CD4-positive, alpha-beta memory T cell (primary cell): Measurements from ENCODE around the gene ADCY6. TPM values are rescaled to one million over a fixed set of nuclear protein-coding genes. Genes with fewer than 3 reads are reported as not detected.
A peak's percentile ranks its signal among the peaks of the same experiment; 100 is the strongest.

Experiments
- CTCF ChIA-PET: fragments of 350-600 bp; sonication (Branson Sonifier 250); formaldehyde crosslinking; loops from one replicate; lab custom pipeline; 2021; ENCODE audit warnings: inconsistent platforms; ENCODE audit not compliant: partially characterized antibody; lab: Charles Lee
- POLR2A ChIA-PET: fragments of 350-600 bp; sonication (Branson Sonifier 250); formaldehyde crosslinking; loops from one replicate; lab custom pipeline; 2021; ENCODE audit not compliant: partially characterized antibody; lab: Charles Lee
- DNase-seq, 5 donors: peaks; one replicate each; pipeline versions ENCODE4 v3.0.0 to v3.0.0-alpha.2; 2020 to 2022; ENCODE audit warnings: mixed read lengths in 1 of 5
- H3K27ac ChIP-seq: one replicate; pipeline ENCODE4 v1.7.0; 2013; ENCODE audit warnings: low read depth, low read length
- H3K27me3 ChIP-seq: 2 replicates; pipeline ENCODE4 v1.7.0; 2013; ENCODE audit warnings: mild to moderate bottlenecking, low read length, moderate library complexity; ENCODE audit not compliant: insufficient read depth
- H3K36me3 ChIP-seq: 2 replicates; pipeline ENCODE4 v1.7.0; 2013; ENCODE audit warnings: mild to moderate bottlenecking, low read length, moderate library complexity; ENCODE audit not compliant: insufficient read depth
- H3K4me1 ChIP-seq: 2 replicates; pipeline ENCODE4 v1.7.0; 2013; ENCODE audit warnings: mild to moderate bottlenecking, low read length, moderate library complexity; ENCODE audit not compliant: insufficient read depth
- H3K4me3 ChIP-seq, 2 donors: one replicate each; pipeline ENCODE4 v1.7.0; 2013; ENCODE audit warnings: low read length in 2 of 2, mild to moderate bottlenecking in 1 of 2
- H3K9me3 ChIP-seq, 2 donors: one replicate each; pipeline ENCODE4 v1.7.0; 2013; ENCODE audit warnings: low read length in 2 of 2, control low read depth in 1 of 2; ENCODE audit not compliant: control insufficient read depth in 1 of 2
- H3K27ac Mint-ChIP-seq, 7 donors: one replicate each; pipeline ENCODE4 v1.8.0; 2020 to 2021; ENCODE audit warnings: mixed read lengths in 7 of 7, mild to moderate bottlenecking in 6 of 7, inconsistent platforms in 3 of 7, moderate library complexity in 3 of 7
- H3K27me3 Mint-ChIP-seq, 2 donors: one replicate each; pipeline ENCODE4 v1.8.0; 2020 to 2021; ENCODE audit warnings: mixed read lengths in 2 of 2
- H3K36me3 Mint-ChIP-seq, 2 donors: one replicate each; pipeline ENCODE4 v1.8.0; 2020 to 2021; ENCODE audit warnings: mixed read lengths in 2 of 2, inconsistent platforms in 1 of 2, mild to moderate bottlenecking in 1 of 2
- H3K4me1 Mint-ChIP-seq, 4 donors: one replicate each; pipeline ENCODE4 v1.8.0; 2020 to 2021; ENCODE audit warnings: mixed read lengths in 4 of 4, mild to moderate bottlenecking in 1 of 4
- H3K4me3 Mint-ChIP-seq, 8 donors: one replicate each; pipeline ENCODE4 v1.8.0; 2020 to 2021; ENCODE audit warnings: mixed read lengths in 8 of 8, mild to moderate bottlenecking in 7 of 8, moderate library complexity in 6 of 8, inconsistent platforms in 3 of 8
- H3K9me3 Mint-ChIP-seq, 8 donors: one replicate each; pipeline ENCODE4 v1.8.0; 2020 to 2021; ENCODE audit warnings: mixed read lengths in 8 of 8, mild to moderate bottlenecking in 5 of 8, inconsistent platforms in 3 of 8, moderate library complexity in 1 of 8
- intact Hi-C: fragments of 100-400 bp; cut with micrococcal nuclease; formaldehyde crosslinking; loops from one replicate; pipeline ENCODE4 v1.15.1; 2023
- polyA plus RNA-seq, 2 donors: library from polyadenylated mRNA; unstranded; fragments of 300-500 nt; fragmentation: Illumina TruSeq; gene quantifications; one replicate each; pipeline ENCODE4 v1.2.3, GENCODE V29; 2021
- total RNA-seq, 2 experiments: library from RNA; stranded (reverse); gene quantifications; one replicate each; pipeline ENCODE4 v1.2.3, GENCODE V29; 2021

The ADCY6 gene
- total and polyA plus RNA-seq, 4 experiments from 2014 or later = not detected

DNA sequence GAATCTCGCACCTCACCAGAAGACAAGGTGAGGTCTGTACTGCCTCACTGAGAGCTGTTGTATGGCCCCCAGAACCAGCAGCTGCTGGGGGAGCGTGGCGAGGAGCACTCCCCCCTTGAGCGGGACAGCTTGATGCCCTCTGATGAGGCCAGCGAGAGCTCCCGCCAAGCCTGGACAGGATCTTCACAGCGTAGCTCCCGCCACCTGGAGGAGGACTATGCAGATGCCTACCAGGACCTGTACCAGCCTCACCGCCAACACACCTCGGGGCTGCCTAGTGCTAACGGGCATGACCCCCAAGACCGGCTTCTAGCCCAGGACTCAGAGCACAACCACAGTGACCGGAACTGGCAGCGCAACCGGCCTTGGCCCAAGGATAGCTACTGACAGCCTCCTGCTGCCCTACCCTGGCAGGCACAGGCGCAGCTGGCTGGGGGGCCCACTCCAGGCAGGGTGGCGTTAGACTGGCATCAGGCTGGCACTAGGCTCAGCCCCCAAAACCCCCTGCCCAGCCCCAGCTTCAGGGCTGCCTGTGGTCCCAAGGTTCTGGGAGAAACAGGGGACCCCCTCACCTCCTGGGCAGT, 38.7 kb upstream of the ADCY6 start:
- CTCF ChIA-PET = interaction anchor here (3.7 to 6.7 kb wide), 2 partner anchors 9 to 13 kb away, joined by 19 to 40 read pairs; partner anchors contain the start of gene CACNB3
- H3K4me3 ChIP-seq = no peak overlapping the region
- H3K27ac ChIP-seq = no peak overlapping the region
- Mint-ChIP-seq H3K9me3 (no peaks in the 10 kb centered on the region), H3K4me1 (peaks cover 6 to 21% (median 12%) of the 10 kb centered on the region in 4 donors), H3K36me3 (peaks cover 27 to 46% of the 10 kb centered on the region in 2 donors), H3K27ac (no peak overlapping the region), H3K4me3 (no peak overlapping the region), H3K27me3 (no peaks in the 10 kb centered on the region)
- intact Hi-C loops = no loop called here
- peaks cover 41% of the 10 kb centered on the region for H3K36me3 ChIP-seq
- POLR2A ChIA-PET = no interaction called here
- H3K9me3 ChIP-seq = no peaks in the 10 kb centered on the region
- H3K4me1 ChIP-seq = peaks cover 9% of the 10 kb centered on the region
- DNase-seq = no peak
- H3K27me3 ChIP-seq = no peaks in the 10 kb centered on the region

DNA sequence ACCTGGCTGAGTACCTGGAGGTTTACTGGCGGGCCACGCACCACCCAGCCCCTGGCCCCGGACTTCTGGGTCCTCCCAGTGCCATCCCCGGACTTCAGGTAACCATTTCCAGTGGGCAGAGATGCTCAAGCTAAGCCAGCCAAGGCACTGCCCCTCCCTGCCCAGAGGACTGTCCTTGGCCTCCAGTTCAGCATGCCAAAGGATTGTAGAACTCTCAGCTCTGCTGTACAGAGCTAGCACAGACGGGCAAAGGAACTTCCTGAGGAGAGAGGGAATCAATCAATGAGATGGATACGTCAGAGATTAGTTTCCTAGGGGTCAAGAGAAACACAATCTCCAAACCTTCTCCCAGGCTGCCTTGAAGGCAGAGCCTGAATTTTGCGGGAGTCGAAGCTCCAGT, 38.1 kb upstream of the ADCY6 start:
- Mint-ChIP-seq H3K27ac (no peak overlapping the region), H3K36me3 (peaks cover 22 to 40% of the 10 kb centered on the region in 2 donors), H3K27me3 (no peaks in the 10 kb centered on the region), H3K4me3 (no peak overlapping the region), H3K4me1 (peaks cover 6 to 26% (median 12%) of the 10 kb centered on the region in 4 donors), H3K9me3 (no peaks in the 10 kb centered on the region)
- Histone ChIP-seq H3K9me3 (no peaks in the 10 kb centered on the region), H3K27me3 (no peaks in the 10 kb centered on the region), H3K36me3 (peaks cover 35% of the 10 kb centered on the region), H3K4me1 (peaks cover 9% of the 10 kb centered on the region), H3K4me3 (no peak overlapping the region), H3K27ac (no peak overlapping the region)
- CTCF ChIA-PET = interaction anchor here (3.7 to 6.7 kb wide), 2 partner anchors 9 to 12 kb away, joined by 19 to 40 read pairs; partner anchors contain the start of gene CACNB3
- POLR2A ChIA-PET = no interaction called here
- intact Hi-C loops = no loop called here
- no peak for DNase-seq

DNA sequence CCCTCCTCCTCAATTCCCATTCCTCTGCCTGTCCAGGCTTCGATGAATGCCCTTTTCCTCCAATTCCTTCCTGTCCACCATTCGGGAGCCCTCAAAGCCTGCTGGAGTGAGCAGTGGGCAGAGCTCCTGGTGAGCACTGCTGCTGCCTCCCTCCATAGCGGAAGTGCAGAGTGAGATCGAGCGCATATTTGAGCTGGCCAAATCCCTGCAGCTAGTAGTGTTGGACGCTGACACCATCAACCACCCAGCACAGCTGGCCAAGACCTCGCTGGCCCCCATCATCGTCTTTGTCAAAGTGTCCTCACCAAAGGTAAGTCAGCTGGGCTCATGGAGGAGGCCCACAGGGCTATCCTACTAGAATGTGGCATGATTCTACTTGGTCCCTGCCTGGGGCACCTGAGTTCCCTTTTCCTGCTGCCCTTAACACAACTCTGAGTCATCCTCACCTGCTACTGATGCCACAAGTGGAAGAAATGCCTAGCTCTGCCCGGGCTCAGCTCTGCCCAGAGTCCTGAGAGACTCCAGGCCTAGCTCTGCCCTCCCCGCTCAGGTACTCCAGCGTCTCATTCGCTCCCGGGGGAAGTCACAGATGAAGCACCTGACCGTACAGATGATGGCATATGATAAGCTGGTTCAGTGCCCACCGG, 37.4 kb upstream of the ADCY6 start:
- Histone ChIP-seq H3K4me3 (no peak overlapping the region), H3K27ac (no peak overlapping the region), H3K9me3 (no peaks in the 10 kb centered on the region), H3K36me3 (peaks cover 28% of the 10 kb centered on the region), H3K4me1 (peaks cover 9% of the 10 kb centered on the region), H3K27me3 (no peaks in the 10 kb centered on the region)
- Mint-ChIP-seq H3K27ac (peak overlapping the region in 3 of 7 donors; percentile 36 to 84 (median 80)), H3K27me3 (no peaks in the 10 kb centered on the region), H3K4me1 (peaks cover 6 to 26% (median 12%) of the 10 kb centered on the region in 4 donors), H3K36me3 (peaks cover 17 to 34% of the 10 kb centered on the region in 2 donors), H3K9me3 (no peaks in the 10 kb centered on the region), H3K4me3 (no peak overlapping the region)
- DNase-seq = no peak
- ChIA-PET POLR2A (no interaction called here), CTCF (interaction anchor here (3.7 to 6.7 kb wide), 2 partner anchors 8 to 11 kb away, joined by 19 to 40 read pairs; partner anchors contain the start of gene CACNB3)
- intact Hi-C loops = no loop called here

DNA sequence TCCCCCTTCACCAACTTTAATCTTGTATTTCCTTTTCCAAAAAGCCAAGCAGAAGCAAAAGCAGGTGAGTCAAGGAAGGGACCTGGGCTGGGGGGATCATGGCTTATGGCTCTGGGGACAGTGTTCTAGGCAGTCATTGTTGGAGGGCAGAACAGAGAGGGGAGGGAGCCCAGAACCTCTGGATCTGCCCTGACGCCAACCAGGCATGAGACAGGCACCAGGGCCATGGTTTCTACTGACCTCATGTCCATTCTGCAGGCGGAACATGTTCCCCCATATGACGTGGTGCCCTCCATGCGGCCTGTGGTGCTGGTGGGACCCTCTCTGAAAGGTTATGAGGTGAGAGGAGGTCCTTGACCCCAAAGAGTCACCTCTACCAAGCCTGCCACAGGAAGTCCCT, 36.0 kb upstream of the ADCY6 start:
- CTCF ChIA-PET = interaction anchor here (6.7 kb wide), 1 partner anchor 10 kb away, joined by 40 read pairs; no protein-coding TSS in a partner anchor

DNA sequence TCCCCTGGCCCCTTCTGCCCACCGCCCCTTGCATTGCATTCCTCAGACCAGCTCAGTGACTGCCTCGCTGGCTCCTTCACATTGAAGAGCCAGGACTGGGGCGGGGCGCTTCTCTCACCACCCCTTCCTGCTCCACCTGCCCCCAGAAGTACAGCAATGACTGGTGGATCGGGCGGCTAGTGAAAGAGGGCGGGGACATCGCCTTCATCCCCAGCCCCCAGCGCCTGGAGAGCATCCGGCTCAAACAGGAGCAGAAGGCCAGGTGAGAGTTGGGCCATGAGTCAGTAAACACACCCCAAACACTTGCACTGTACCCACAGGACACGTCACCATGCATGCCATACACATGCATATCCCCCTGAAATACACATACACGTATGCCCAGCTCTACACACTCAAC, 35.2 kb upstream of the ADCY6 start:
- CTCF ChIA-PET = interaction anchor here (6.7 kb wide), 1 partner anchor 9 kb away, joined by 40 read pairs; no protein-coding TSS in a partner anchor

More for the DNA sequence above, 36.0 kb upstream of the ADCY6 start:
- H3K4me1 Mint-ChIP-seq = peaks cover 6 to 28% (median 12%) of the 10 kb centered on the region in 4 donors
- Histone ChIP-seq H3K9me3 (no peaks in the 10 kb centered on the region), H3K36me3 (peaks cover 14% of the 10 kb centered on the region), H3K4me3 (no peak overlapping the region), H3K27ac (no peak overlapping the region), H3K4me1 (peaks cover 9% of the 10 kb centered on the region), H3K27me3 (no peaks in the 10 kb centered on the region)
- H3K4me3 Mint-ChIP-seq = no peak overlapping the region
- POLR2A ChIA-PET = interaction anchor here (2.0 kb wide), 1 partner anchor 11 kb away, joined by 9 read pairs; no protein-coding TSS in a partner anchor
- H3K36me3 Mint-ChIP-seq = peaks cover 5 to 20% of the 10 kb centered on the region in 2 donors
- intact Hi-C loops = no loop called here
- H3K9me3 Mint-ChIP-seq = no peaks in the 10 kb centered on the region
- H3K27ac Mint-ChIP-seq = peak overlapping the region in 2 of 7 donors; percentile 70 to 79
- H3K27me3 Mint-ChIP-seq = no peaks in the 10 kb centered on the region
- no peak for DNase-seq

DNA sequence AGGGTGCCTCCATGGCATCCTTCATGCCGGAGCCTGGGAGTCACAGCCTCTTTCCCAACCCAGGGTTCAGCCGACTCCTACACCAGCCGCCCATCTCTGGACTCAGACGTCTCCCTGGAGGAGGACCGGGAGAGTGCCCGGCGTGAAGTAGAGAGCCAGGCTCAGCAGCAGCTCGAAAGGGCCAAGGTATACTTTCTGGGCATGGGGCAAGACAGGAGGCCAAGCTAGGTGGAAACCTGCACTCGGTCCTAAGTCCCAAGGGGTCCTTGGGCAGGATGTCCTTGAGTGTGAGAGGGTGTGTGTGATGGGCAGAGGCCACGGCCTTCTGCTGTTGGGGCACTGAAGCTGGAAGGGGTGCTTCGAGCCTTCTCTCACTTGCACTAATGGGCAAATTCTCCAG, 34.4 kb upstream of the ADCY6 start:
- Mint-ChIP-seq H3K27me3 (no peaks in the 10 kb centered on the region), H3K36me3 (peaks cover 0 to 4% of the 10 kb centered on the region in 2 donors), H3K27ac (peak overlapping the region in 4 of 7 donors; percentile 30 to 62 (median 56)), H3K9me3 (no peaks in the 10 kb centered on the region), H3K4me3 (no peak overlapping the region), H3K4me1 (peaks cover 10 to 42% (median 14%) of the 10 kb centered on the region in 4 donors)
- Histone ChIP-seq H3K27me3 (no peaks in the 10 kb centered on the region), H3K4me3 (no peak overlapping the region), H3K27ac (no peak overlapping the region), H3K36me3 (no peaks in the 10 kb centered on the region), H3K4me1 (peaks cover 9% of the 10 kb centered on the region), H3K9me3 (no peaks in the 10 kb centered on the region)
- CTCF ChIA-PET = interaction anchor here (0.9 to 6.7 kb wide), 3 partner anchors 8 to 918 kb away, joined by 3 to 40 read pairs (median 5); partner anchors contain the start of genes DDX23 and TMBIM6
- DNase-seq = no peak
- POLR2A ChIA-PET = interaction anchor here (2.0 kb wide), 1 partner anchor 9 kb away, joined by 9 read pairs; no protein-coding TSS in a partner anchor
- intact Hi-C loops = no loop called here

More for the DNA sequence above, 35.2 kb upstream of the ADCY6 start:
- Histone ChIP-seq H3K36me3 (peaks cover 6% of the 10 kb centered on the region), H3K9me3 (no peaks in the 10 kb centered on the region), H3K27me3 (no peaks in the 10 kb centered on the region), H3K4me3 (no peak overlapping the region), H3K4me1 (peaks cover 9% of the 10 kb centered on the region), H3K27ac (no peak overlapping the region)
- DNase-seq = peak in 4 of 5 donors; percentile 6 to 57 (median 14)
- intact Hi-C loops = no loop called here
- POLR2A ChIA-PET = interaction anchor here (2.0 kb wide), 1 partner anchor 10 kb away, joined by 9 read pairs; no protein-coding TSS in a partner anchor
- Mint-ChIP-seq H3K4me1 (peaks cover 8 to 36% (median 12%) of the 10 kb centered on the region in 4 donors), H3K9me3 (no peaks in the 10 kb centered on the region), H3K27ac (peak overlapping the region in 5 of 7 donors; percentile 31 to 76 (median 55)), H3K4me3 (peak overlapping the region in 1 of 8 donors; percentile 21), H3K36me3 (peaks cover 0 to 12% of the 10 kb centered on the region in 2 donors), H3K27me3 (no peaks in the 10 kb centered on the region)
